Central memory CD4-positive, alpha-beta T cell (primary cell): Measurements from ENCODE around the gene ABCA4.
"Not testable (repeated sequence)": the region's sequence is repeated elsewhere in the genome, so short reads cannot be mapped to it uniquely, and the experiment has no call there.

Experiments
- DNase-seq: peaks from one replicate; pipeline ENCODE4 v3.0.0; 2022

Gene ABCA4

GRCh38 chr1:93972341-93972740 lies 148.6 kb downstream of the ABCA4 start:
- DNase-seq = no peak

- no peak for DNase-seq
These were observed 151.1 kb downstream of the ABCA4 start for GRCh38 chr1:93969887-93970286.

DNA sequence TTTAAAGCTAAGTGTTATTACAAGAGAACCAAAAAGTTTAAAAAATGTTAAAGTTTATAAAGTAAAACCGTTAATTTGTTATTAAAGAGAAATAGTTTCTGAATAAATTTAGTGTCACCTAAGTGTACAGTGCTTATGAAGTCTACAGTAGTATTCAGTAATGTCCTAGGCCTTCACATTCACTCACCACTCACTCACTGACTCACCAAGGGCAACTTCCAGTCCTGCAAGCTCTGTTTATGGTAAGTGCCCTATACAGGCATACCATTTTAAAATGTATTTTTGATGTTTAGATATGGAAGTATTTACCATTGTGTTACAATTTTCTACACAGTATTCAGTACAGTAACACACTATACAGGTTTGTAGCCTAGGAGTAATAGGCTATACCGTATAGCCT lies 151.6 kb downstream of the ABCA4 start:
- DNase-seq = no peak

- DNase-seq = no peak
These were observed 153.6 kb downstream of the ABCA4 start for GRCh38 chr1:93967306-93967705.

DNA sequence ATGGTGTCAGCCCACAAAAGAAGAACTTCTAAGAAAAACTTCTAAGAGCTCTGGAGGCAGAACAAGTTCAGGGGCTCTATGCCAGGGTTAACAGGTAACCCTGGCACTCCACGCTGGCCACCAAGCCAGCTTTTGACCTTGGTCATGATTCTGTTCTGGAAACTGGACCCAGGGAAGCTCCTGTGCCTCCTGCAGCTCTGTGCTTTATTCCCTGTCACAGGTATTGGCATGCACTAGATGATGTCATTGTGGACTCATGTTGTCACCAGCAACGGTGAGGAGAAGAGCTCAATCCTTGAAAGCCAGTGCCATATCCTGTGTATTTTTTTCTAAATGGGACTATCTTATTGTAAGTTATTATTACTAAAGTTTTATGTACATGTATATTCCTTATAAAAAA lies 155.1 kb downstream of the ABCA4 start:
- no peak for DNase-seq

- no peak for DNase-seq
These were observed 155.7 kb downstream of the ABCA4 start for GRCh38 chr1:93965256-93965655.

DNA sequence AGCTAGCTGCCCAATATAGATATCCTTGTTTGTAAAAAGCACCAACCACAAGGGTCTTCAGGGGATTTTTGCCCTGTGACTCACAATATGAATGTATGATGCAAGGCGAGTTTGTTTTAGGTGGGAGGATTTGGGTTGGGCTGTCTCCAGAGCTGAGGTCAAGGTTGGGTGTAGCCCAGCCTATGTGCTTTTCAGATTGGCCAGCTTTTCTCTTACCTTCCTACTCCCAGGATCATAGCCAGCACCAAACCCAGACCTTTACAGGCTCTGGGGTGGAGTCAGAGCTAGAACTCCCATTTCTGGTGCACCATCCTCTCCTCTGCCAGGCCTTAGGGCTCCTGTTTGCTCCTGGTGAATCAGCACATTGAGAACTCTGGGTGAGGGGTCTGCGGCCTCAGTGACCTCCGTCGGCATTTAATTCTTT lies 156.2 kb downstream of the ABCA4 start:
- DNase-seq = no peak

- no peak for DNase-seq
These were observed 156.7 kb downstream of the ABCA4 start for GRCh38 chr1:93964096-93964776.

DNA sequence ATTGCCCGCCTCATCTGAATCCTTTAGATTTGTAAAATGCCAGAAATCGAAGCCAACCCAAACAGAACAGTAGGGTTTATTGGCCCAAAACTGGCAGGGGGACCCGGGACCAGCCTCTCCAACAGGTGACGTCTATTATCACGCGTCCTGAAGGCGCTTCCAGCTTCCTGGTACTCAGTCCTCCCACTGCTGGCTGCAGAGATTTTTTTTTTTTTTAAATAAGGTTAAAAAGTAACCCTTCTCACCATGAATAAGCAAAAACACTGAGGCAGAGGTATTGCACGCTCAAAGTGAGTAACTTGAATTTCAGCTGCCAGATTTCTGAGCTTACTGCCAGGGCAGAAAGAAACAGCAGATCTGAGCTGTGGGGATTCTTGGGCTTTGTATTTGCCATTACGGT lies 157.4 kb downstream of the ABCA4 start:
- no peak for DNase-seq

DNA sequence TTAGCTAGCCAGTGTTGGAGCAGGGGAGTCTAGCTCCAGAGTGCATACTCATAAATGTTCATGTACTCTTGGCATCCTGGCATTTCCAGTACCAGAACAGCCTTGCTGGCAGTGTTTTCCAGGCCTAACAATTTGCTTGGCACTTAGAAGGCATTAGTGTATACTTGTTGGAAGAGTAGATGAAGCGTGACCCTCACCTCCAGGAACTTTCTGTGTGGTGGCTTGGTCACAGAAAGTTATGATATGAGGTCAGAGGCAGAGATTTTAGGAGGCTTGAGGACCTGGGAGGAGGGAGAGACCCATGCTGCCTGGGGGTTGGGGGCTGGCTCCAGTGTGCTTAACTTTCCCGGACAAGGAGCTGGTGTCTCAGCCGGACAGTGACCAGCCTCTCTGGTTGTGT lies 159.0 kb downstream of the ABCA4 start:
- DNase-seq = no peak

- DNase-seq = no peak
These were observed 159.5 kb downstream of the ABCA4 start for GRCh38 chr1:93961443-93961842.

DNA sequence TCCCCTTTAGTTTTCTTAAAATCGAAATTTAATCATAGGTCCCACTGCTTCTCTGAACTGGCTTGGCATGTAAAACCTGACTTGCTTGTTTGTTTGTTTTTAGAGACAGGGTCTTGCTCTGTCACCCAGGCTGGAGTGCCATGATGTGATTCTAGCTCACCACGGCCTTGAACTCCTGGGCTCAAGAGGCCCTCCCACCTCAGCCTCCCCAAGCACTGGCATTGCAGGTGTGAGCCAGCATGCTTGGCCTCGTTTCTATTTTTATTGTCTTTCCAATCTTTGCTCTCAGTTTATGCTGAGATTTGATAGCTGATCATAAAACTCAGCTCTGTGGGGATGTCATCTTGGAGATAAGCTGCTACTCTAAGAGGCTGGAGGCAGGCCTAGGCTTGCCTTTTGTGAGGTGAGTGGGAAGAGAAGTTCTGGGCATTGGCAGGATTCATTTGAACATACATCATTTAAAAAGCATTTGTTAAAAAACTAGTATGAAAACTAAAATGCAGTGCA lies 160.3 kb downstream of the ABCA4 start:
- DNase-seq = no peak

DNA sequence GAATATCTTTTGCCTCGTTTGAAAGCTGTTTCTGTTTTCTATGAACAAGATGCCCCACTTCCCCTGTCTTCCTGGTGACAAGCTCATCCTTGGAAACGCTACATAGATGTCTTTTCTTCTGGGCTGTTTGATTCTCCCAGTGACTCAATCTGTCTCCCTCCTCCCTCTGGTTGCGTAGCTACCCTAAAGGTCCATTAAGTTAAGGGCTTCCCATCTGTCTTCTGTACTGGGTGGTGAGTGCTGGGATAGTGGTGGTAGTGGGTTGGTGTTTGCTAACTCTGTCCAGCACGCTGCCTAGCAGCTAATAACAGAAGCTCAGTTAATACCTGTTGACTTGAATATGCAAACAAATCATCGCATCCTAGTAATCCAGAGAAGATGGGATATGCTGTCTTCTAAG lies 161.5 kb downstream of the ABCA4 start:
- no peak for DNase-seq

- no peak for DNase-seq
These were observed 162.2 kb downstream of the ABCA4 start for GRCh38 chr1:93958726-93959100.

GRCh38 chr1:93958032-93958725 lies 162.8 kb downstream of the ABCA4 start:
- no peak for DNase-seq

DNA sequence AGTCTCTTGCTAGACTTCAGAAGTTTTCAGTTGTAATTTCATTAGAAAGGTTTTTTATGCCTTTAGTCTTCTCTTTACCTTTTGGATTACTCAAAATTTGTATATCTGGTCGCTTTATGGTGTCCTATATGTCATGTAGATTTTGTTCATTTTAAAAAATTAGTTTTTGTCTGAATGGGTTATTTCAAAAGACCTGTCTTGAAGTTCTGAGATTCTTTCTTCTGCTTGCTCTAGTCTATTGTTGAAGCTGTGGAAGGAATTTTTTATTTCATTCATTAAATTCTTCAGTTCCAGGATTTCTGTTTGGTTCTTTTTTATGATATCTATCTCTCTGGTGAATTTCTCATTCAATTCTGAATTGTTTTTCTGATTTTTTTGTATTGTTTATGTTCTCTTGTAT lies 165.2 kb downstream of the ABCA4 start:
- DNase-seq = no peak

DNA sequence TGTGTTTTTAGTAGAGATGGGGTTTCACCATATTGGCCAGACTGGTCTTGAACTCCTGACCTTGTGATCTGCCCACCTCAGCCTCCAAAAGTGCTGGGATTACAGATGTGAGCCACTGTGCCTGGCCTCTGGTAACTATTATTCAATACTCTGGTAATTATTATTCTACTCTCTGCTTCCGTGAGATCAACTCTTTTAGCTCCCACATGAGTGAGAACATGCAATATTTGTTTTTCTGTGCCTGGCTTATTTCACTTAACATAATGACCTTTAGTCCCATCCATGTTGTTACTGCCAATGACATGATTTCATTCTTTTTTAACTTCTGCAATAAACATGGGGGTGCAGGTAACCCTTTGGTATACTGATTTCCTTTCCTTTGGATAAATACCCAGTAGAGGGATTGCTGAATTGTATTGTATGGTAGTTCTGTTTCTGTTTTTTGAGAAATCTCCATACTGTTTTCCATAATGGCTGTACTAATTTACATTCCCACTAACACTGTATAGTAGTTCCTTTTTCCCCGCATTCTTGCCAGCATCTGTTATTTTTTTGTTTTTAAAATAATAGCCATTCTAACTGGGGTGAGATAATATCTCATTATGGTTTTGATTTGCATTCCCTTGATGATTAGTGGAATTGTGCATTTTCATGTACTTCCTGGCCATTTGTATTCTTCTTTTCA lies 173.8 kb downstream of the ABCA4 start:
- not testable (repeated sequence) for DNase-seq
